HG02870 (cell line): ENCODE results near the gene AOPEP.

Source experiments
- ATAC-seq: cut with Tn5 transposase; IDR thresholded peaks from one replicate; pipeline ENCODE4 v1.9.1; 2021; ENCODE audit warnings: mild to moderate bottlenecking, moderate library complexity; ENCODE audit not compliant: unreplicated experiment

Gene AOPEP

GRCh38 chr9:95025213-95026147, 299.0 kb downstream of the AOPEP start:
- ATAC-seq: no peak

GRCh38 chr9:95026148-95026524, 299.6 kb downstream of the AOPEP start:
- no peak for ATAC-seq

DNA sequence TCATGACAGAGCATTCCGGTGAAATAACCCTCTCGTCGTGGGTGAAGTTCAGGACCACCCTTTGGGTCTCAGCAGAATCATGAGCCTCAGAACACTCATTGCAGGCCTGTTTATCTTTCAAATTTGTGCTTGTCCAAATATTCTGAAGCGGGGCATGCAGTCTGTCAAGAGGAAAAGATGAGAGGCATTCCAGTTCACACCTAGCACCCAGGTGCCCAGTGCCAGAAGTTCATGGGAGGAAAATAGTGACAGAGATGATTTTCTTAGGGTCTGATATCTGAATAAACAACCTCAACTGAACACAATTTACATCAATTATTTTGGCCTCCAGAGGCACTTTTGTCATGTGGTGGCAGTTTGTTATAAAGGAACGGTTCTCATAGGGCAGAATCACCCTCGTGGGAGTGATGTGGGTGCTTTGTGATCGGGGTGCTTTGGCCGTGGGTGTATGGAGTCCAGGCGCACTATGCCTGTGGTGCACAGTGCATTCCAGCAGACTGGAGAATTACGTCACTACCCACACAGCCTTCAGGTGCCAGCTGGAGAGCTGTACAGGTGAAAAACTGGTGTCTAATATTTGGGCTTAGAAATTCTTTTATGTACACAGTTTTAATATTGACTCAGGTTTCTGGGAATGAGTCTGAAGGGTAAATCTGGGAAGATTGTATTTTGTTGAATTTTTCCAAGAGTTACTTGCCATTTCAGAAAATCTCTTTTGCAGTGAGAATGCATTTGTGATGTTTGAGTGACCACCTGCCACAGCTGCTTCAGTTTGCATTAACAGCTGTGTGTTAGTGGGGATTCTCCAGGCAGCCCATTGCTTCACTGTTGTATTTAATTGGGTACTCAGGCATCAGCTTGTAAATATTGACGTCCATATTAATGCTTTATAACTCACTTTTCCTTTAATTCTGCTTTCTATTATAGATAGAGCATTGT, 301.7 kb downstream of the AOPEP start:
- no peak for ATAC-seq

GRCh38 chr9:95028853-95029219, 302.3 kb downstream of the AOPEP start:
- no peak for ATAC-seq

DNA sequence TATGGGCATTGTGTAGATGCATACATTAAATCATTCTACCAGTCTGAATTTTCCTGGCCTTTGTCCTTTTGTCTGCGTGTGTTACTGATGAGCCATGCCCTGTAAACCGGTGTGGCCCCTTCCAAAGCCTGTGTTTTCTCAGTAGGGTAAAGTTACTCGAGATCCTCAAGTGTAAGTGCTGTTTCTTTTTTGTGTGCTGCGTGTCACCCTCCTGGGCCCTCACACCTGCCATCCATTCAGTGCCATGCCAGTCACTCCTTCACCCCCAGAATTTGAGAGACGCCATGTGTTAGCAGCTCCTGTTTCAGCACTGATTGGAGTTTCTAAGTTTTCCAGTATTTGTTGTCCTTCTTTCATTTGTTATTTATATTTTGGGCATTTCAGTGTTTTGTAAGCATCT, 302.8 kb downstream of the AOPEP start:
- no peak for ATAC-seq

- no peak for ATAC-seq
These were observed 303.2 kb downstream of the AOPEP start for GRCh38 chr9:95029720-95030119.

GRCh38 chr9:95030344-95030743, 303.8 kb downstream of the AOPEP start:
- no peak for ATAC-seq

DNA sequence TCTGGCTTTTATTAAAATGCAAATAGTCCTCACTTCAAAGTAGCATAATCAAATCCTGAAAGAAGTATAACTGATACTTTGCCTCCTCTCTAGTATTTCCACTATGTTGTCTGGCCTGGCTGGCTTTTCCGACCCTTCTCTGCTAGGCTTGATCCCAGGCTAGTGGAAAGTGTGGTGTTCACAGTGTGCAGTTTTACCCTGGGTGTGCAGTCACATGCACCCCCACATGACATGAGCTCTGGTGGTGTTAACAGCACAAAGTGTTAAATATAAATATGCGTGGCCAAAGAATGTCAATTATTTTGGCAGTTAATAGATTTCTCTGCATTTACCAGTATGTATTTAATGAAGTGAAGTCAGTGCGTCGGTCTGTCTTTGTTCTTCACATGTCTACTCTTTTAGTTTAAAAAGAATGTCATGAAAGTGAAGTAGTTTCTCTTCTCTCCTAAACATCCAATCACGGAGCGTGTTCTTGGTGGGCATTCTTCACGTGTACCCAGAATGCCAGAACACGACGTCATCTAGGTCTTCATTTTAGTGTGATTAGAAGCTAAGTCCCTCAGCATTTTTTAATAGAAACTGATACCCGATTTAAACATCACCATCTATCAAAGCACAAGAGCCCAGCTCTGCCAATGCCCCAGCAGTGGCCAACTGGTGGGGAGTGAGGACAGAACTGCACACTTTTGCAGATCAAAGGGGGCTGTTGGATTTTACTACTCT, 304.6 kb downstream of the AOPEP start:
- no peak for ATAC-seq

DNA sequence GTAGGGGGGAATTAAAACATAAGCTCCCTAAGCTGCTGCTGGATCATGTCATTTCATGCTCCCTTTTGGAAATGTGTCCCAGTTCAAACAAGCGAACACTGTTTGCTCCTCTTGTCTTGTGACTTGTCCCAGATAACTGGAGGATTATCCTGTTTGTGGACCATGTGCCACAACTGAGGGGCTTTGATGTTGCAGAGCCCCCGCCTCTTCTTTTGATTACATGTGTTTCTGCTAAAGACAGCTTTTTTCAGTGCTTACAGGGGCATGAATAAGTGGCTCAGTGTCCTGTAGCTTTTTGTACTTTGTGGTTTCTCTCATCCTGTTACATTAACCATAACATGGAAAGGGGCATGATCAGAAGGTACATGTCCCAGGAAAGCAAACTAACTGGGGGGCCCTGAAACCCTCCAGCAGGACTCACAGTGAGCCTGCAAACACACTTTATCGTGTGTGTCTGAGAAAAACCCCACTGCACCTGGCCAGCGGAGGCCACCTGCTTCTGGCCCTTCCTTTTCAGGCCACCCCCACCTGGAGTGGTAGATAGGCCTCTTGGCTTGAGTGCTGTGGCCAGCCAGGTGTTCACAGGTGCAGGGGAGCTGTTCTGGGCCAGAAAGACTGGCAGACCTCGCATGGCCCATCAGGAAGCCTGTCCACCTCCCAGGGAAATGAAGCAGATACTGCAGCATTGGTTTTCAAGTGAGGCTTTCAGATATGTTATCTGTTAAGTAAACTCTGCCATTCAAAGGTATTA, 305.4 kb downstream of the AOPEP start:
- ATAC-seq: no peak

DNA sequence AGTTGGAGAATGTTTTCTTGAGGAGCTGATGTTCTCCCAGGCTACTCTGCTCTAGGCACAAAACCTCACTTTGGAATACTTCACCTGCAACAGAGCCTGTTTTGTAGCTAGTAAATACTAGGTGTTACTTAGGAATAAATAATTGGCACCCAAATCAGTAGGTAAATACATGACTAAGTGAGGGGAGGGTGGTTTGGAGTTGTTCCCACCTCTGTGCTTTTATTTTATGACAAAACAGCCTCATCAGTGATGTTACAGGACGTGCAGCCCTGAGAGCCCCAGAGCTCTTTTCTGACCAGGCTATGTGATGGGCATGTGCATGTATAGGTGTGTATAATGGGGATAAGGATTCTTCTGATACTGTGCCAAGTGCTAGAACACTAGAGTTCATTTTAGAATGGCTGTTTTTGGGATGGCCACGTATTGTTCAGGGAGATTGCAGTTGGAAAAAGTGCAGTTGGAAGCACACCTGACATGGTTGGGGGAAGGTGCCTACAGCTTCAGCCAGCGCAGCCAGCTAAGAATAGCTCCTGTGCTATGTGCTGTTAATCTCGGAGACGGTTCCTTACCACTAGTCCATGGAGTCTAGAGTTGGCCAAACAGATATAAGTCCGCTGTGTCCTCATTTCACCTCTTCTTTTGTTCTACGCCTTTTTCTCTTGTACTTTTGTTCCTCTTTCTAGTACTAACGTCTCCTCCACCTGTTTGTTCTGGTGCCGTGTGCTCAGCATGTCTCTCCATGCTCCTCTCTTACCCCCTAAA, 306.3 kb downstream of the AOPEP start:
- ATAC-seq: no peak

GRCh38 chr9:95035846-95036245, 309.3 kb downstream of the AOPEP start:
- ATAC-seq: no peak

GRCh38 chr9:95036676-95037075, 310.2 kb downstream of the AOPEP start:
- no peak for ATAC-seq

GRCh38 chr9:95037789-95038521, 311.5 kb downstream of the AOPEP start:
- no peak for ATAC-seq

DNA sequence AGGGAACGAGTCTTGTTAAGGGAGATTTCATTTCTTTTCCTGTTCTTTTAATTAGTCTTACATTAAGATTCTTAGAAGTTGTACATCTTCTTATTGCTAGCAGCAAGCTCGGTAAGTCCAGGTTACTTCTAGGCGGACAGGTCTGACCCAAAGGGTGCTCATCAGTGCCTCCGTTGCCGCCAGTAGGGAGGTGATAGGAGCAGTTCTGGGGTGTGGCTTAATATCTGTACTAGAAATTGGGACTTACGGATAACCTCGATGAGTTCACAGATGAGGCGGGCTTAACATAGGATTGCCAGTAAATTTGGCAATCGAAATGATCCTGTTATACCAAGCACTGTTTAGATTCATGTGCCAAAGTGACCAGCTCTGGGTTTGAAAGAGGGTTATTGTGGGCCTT, 312.2 kb downstream of the AOPEP start:
- ATAC-seq: no peak

DNA sequence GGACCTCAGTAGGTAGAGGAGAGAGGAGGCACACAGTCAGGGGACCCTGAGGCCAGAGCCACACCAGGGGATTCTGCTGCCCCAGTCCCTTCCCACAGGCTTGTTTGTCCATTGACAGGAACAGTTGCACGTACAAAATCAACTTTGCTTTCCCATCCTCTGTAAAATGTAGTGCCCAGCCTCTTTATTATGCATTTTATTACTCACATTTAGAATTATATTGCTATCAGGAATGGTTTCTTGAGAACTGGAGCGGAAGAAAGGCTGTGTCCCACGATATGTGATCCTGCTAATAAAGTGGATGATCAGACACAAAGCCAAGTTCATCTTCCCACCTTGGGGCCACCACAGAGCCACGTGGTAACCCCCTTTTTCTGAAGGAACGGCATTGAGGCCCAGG, 313.6 kb downstream of the AOPEP start:
- ATAC-seq: no peak

DNA sequence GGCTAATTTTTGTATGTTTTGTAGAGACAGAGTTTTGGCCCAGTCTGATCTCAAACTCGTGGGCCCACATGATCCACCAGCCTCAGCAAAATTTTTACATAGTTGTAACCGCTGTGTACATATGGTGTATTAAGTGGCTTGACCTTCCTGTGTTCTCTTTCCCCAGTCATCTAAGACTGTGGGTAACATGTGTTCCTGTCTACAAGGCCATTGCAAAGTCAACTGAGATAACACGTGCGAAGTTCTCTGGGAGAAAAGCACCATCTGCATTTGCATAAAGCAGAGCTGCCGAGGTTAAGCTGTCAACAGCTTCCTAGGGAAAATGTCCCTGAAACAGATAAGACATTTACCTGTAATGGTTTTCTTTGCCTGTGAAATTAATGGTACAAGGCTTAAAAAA, 317.3 kb downstream of the AOPEP start:
- no peak for ATAC-seq

GRCh38 chr9:95044731-95045508, 318.4 kb downstream of the AOPEP start:
- no peak for ATAC-seq

DNA sequence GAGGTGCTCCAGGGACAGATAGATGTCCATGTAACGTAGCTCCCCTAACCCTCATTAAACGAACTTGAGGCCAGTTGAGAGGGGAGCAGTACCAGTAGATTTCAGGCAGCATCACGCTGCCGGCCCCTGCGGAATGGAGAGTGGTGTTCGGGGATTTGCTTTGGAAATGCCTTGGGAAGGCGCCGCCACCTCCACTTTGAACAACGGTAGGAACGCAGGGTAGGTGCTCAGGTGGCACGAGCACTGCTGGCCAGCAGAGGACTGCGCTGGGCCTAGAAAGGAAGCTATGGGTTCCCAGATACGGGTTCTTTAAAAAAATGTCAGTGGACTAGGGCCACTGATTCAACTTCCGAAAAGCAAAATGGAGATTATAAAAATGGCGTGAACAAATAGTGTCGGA, 319.3 kb downstream of the AOPEP start:
- ATAC-seq: no peak
